Panc1 (cell line): ENCODE measurements around the gene SKAP1.

Source experiments
- CTCF ChIP-seq: fragments of 450-650 bp; IDR thresholded peaks from 2 replicates; pipeline ENCODE4 v1.5.1; 2017; ENCODE audit warnings: mild to moderate bottlenecking
- POLR2AphosphoS5 ChIP-seq: IDR thresholded peaks from 2 replicates; pipeline ENCODE4 v1.6.1; 2012; ENCODE audit warnings: mild to moderate bottlenecking, low read depth, low read length, moderate library complexity
- REST ChIP-seq, 2 experiments: IDR thresholded peaks; 2 replicates each; pipeline ENCODE4 v1.6.1; 2011 to 2012; ENCODE audit warnings: low read depth in 2 of 2, control low read depth in 1 of 2, low read length in 1 of 2, mild to moderate bottlenecking in 1 of 2, moderate library complexity in 1 of 2; ENCODE audit not compliant: insufficient read depth in 1 of 2
- SIN3A ChIP-seq: IDR thresholded peaks from 2 replicates; pipeline ENCODE4 v1.6.1; 2012; ENCODE audit warnings: low read depth, mild to moderate bottlenecking, low read length, moderate library complexity, borderline replicate concordance; ENCODE audit not compliant: insufficient read depth
- TCF7L2 ChIP-seq: IDR thresholded peaks from 2 replicates; pipeline ENCODE4 v1.6.1; 2011; ENCODE audit warnings: mild to moderate bottlenecking, low read depth, low read length, inconsistent platforms

- TF ChIP-seq CTCF: no peak
- TF ChIP-seq POLR2AphosphoS5: no peak
- no peak for TF ChIP-seq REST (IDR thresholded peaks at IDR 0.05; ENCODE audit: insufficient read depth in 1 of 2, low read depth in 2 of 2, low read length in 1 of 2)
- no peak for TF ChIP-seq TCF7L2
- no peak for TF ChIP-seq SIN3A
Observed at GRCh38 chr17:48162946-48163506, 267.0 kb downstream of the SKAP1 start.
